Suprapubic skin (tissue), 4 donors: Measurements from ENCODE around the gene MRPS12. TPM values are rescaled to one million over a fixed set of nuclear protein-coding genes. Genes with fewer than 3 reads are reported as not detected.

Source experiments
- DNase-seq, 2 donors: peaks; one replicate each; pipeline ENCODE4 v3.0.0-alpha.2; 2019; ENCODE audit warnings: low spot score in 2 of 2
- H3K27ac ChIP-seq: fragments of 200-600 bp; sonication (generic); one replicate; pipeline ENCODE4 v1.5.1; 2019
- H3K27me3 ChIP-seq: fragments of 200-600 bp; sonication (generic); one replicate; pipeline ENCODE4 v1.5.1; 2019
- H3K36me3 ChIP-seq: fragments of 200-600 bp; sonication (generic); one replicate; pipeline ENCODE4 v1.5.1; 2019
- H3K4me1 ChIP-seq: fragments of 200-600 bp; sonication (generic); one replicate; pipeline ENCODE4 v1.5.1; 2019
- H3K4me3 ChIP-seq: fragments of 200-600 bp; sonication (generic); one replicate; pipeline ENCODE4 v1.5.1; 2019; ENCODE audit warnings: mild to moderate bottlenecking
- H3K9me3 ChIP-seq: fragments of 200-600 bp; sonication (generic); one replicate; pipeline ENCODE4 v1.5.1; 2019
- EP300 ChIP-seq: sonication (generic); formaldehyde crosslinking; IDR thresholded peaks from one replicate; pipeline ENCODE4 v1.6.1; 2017; ENCODE audit warnings: antibody characterized with exemption
- POLR2A ChIP-seq, 2 donors: fragments of 450-650 bp; IDR thresholded peaks; one replicate each; pipeline ENCODE4 v1.6.1; 2017; ENCODE audit warnings: antibody characterized with exemption in 2 of 2, mild to moderate bottlenecking in 2 of 2, moderate library complexity in 2 of 2
- POLR2AphosphoS5 ChIP-seq, 3 donors: sonication (generic); formaldehyde crosslinking; IDR thresholded peaks; one replicate each; pipeline ENCODE4 v1.6.1; 2017; ENCODE audit warnings: antibody characterized with exemption in 3 of 3
- WGBS: methylation state at CpG from one replicate; pipeline ENCODE4 v1.1.5; 2018; 5-methylcytosine and 5-hydroxymethylcytosine counted together
- total RNA-seq, 4 donors: library from RNA; depleted of rRNA; stranded (reverse); fragments of >200 nt; gene quantifications; one replicate each; pipeline ENCODE4 v1.1.0, GENCODE V29; 2016
- TF ChIP-seq, protein P1 (sequence below), 2 donors: fragments of 200-600 bp in 1 of 2; fragments of 450-650 bp in 1 of 2; sonication (generic) in 1 of 2; IDR thresholded peaks; one replicate each; pipeline ENCODE4 v1.5.1; 2016 to 2019; ENCODE audit warnings: antibody characterized with exemption in 2 of 2, mild to moderate bottlenecking in 1 of 2, moderate library complexity in 1 of 2

The MRPS12 gene
- total RNA-seq, 4 donors from 2014 or later: 19.0 to 40.5 (median 35.2) TPM

DNA sequence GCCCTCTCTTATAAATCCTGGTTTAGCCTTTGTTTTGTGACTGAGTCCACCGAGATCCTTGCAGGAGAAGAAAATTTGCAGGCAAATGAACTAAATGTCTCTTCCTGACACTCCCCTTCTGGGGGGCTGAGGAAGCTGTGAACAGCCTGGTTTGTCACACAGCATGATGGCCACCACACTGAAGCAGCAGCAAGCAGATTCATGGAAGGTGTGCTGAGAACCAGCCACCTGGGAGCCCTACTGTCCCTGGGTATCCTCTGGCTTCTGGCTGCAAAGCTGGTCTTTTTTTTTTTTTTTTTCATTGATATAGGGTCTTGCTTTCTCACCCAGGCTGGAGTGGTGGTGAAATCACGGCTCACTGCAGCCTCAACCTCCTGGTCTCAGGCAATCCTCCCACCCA, 11.2 kb downstream of the MRPS12 start:
- peaks cover 4% of the 10 kb centered on the region for H3K4me1 ChIP-seq
- no peaks in the 10 kb centered on the region for H3K9me3 ChIP-seq
- WGBS: 86% methylated on average over 2 of the region's 2 CpGs
- peaks cover 16% of the 10 kb centered on the region for H3K36me3 ChIP-seq
- TF ChIP-seq EP300: no peak
- TF ChIP-seq POLR2A (IDR thresholded peaks at IDR 0.05): no peak
- TF ChIP-seq, protein P1, sequence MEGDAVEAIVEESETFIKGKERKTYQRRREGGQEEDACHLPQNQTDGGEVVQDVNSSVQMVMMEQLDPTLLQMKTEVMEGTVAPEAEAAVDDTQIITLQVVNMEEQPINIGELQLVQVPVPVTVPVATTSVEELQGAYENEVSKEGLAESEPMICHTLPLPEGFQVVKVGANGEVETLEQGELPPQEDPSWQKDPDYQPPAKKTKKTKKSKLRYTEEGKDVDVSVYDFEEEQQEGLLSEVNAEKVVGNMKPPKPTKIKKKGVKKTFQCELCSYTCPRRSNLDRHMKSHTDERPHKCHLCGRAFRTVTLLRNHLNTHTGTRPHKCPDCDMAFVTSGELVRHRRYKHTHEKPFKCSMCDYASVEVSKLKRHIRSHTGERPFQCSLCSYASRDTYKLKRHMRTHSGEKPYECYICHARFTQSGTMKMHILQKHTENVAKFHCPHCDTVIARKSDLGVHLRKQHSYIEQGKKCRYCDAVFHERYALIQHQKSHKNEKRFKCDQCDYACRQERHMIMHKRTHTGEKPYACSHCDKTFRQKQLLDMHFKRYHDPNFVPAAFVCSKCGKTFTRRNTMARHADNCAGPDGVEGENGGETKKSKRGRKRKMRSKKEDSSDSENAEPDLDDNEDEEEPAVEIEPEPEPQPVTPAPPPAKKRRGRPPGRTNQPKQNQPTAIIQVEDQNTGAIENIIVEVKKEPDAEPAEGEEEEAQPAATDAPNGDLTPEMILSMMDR (IDR thresholded peaks at IDR 0.05): no peak
- no peak for TF ChIP-seq POLR2AphosphoS5 (IDR thresholded peaks at IDR 0.05)
- no peak overlapping the region for H3K27ac ChIP-seq
- no peak overlapping the region for H3K4me3 ChIP-seq
- H3K27me3 ChIP-seq: no peaks in the 10 kb centered on the region
- DNase-seq: no peak

DNA sequence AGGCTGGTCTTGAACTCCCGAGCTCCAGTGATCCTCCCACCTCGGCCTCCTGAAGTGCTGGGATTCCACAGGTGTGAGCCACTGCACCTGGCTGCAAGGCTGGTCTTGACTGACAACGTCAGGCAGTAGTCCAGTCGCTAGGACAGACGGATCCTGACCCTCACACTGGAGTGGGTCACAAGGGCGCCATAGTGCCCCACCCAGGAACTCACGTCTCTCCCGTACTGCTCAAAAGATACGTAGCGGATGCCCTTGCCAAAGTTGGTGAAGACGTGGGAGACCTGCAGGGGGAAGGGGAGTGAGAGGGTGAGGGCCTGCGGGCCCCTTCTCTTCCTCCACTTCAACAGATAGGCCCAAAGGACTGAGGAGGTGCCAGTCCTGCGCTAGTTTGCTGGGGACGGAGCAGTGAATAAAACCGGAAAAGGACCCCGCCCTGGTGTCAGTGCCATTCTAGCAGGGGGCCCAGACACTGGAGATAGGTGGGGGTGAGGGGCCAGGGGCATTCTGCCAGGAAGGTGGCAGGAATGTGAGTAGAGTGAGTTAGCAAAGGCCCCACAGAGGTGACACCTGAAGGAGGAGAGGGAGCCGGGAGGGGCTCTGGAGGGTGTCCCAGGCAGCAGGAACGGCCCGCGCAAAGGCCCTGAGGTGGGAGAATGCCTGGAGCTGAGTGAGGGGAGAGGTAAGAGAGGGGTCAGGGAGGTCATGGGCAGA, 11.9 kb downstream of the MRPS12 start:
- H3K9me3 ChIP-seq: no peaks in the 10 kb centered on the region
- H3K4me1 ChIP-seq: peaks cover 4% of the 10 kb centered on the region
- no peaks in the 10 kb centered on the region for H3K27me3 ChIP-seq
- 92% methylated on average over 19 of the region's 20 CpGs for WGBS
- no peak overlapping the region for H3K27ac ChIP-seq
- TF ChIP-seq, protein P1 (IDR thresholded peaks at IDR 0.05): no peak
- TF ChIP-seq POLR2A (IDR thresholded peaks at IDR 0.05): no peak
- no peak for TF ChIP-seq EP300
- TF ChIP-seq POLR2AphosphoS5 (IDR thresholded peaks at IDR 0.05): no peak
- peaks cover 16% of the 10 kb centered on the region for H3K36me3 ChIP-seq
- H3K4me3 ChIP-seq: no peak overlapping the region
- DNase-seq: no peak

DNA sequence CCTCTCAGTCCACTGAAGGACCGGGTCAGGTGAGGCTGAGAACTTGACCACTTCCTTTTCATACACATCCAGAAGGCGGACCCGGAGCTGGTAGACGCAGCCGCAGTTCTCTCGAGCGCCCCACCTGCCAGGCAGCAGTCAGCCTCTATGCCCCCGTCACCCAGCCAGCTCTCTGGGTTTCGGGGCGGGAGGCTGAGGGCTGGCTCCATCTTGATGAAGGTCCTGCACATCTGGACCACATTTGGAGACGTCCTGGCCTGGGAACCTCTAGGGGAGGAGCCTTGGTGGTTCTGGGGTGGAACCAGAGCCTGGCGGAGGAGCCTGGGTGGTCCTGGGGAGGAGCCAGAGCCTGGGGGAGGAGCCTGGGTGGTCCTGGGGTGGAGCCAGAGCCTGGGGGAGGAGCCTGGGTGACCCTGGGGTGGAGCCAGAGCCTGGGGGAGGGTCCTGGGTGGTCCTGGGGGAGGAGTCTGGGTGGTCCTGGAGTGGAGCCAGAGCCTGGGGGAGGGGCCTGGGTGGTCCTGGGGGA, 14.3 kb downstream of the MRPS12 start:
- peaks cover 6% of the 10 kb centered on the region for H3K4me1 ChIP-seq
- no peaks in the 10 kb centered on the region for H3K9me3 ChIP-seq
- peaks cover 21% of the 10 kb centered on the region for H3K36me3 ChIP-seq
- no peak overlapping the region for H3K4me3 ChIP-seq
- H3K27ac ChIP-seq: no peak overlapping the region
- H3K27me3 ChIP-seq: no peaks in the 10 kb centered on the region
- no peak for DNase-seq
- TF ChIP-seq POLR2AphosphoS5 (IDR thresholded peaks at IDR 0.05) (no peak), POLR2A (IDR thresholded peaks at IDR 0.05) (no peak), EP300 (no peak)
- TF ChIP-seq, protein P1 (IDR thresholded peaks at IDR 0.05): no peak
- WGBS: 98% methylated on average over 7 of the region's 12 CpGs

DNA sequence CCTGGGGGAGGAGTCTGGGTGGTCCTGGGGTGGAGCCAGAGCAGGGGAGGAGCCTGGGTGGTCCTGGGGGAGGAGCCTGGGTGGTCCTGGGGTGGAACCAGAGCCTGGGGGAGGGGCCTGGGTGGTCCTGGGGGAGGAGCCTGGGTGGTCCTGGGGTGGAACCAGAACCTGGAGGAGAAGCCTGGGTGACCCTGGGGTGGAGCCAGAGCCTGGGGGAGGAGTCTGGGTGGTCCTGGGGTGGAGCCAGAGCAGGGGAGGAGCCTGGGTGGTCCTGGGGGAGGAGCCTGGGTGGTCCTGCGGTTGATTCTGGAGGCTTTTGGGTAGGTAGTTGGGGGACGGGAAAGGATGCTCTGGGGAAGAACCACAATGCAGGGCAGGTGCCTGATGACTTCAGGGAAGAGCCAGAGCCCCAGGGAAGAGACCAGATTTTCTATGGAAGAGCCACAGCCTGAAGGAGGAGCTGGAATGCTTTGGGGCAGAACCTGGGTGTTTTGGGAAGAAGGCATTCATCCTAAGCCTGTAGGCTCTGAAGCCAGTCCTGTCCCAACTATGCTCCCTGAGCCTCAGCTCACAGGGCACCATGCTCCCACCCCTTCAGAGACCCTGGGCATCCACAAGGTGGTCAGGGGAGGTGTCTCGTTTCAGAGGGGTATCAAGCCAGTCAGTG, 15.0 kb downstream of the MRPS12 start:
- no peak overlapping the region for H3K27ac ChIP-seq
- 91% methylated on average over 2 of the region's 3 CpGs for WGBS
- H3K36me3 ChIP-seq: peaks cover 21% of the 10 kb centered on the region
- H3K27me3 ChIP-seq: no peaks in the 10 kb centered on the region
- peaks cover 7% of the 10 kb centered on the region for H3K4me1 ChIP-seq
- TF ChIP-seq EP300: no peak
- TF ChIP-seq POLR2AphosphoS5 (IDR thresholded peaks at IDR 0.05): no peak
- no peak for TF ChIP-seq POLR2A (IDR thresholded peaks at IDR 0.05)
- TF ChIP-seq, protein P1 (IDR thresholded peaks at IDR 0.05): no peak
- no peak for DNase-seq
- H3K9me3 ChIP-seq: no peaks in the 10 kb centered on the region
- no peak overlapping the region for H3K4me3 ChIP-seq
